NCI-H446 (cell line): ENCODE measurements around the gene ALOX5.
"Not testable (repeated sequence)": the region's sequence is repeated elsewhere in the genome, so short reads cannot be mapped to it uniquely, and the experiment has no call there.

Experiments
- DNase-seq, 2 experiments: peaks; one replicate each; lab custom pipeline; 2025; lab: John Stamatoyannopoulos, UW

ALOX5 gene

GRCh38 chr10:45468079-45468478, 94.1 kb downstream of the ALOX5 start:
- no peak for DNase-seq

- no peak for DNase-seq
These were observed 96.3 kb downstream of the ALOX5 start for GRCh38 chr10:45470098-45471012.

GRCh38 chr10:45471059-45471458, 97.0 kb downstream of the ALOX5 start:
- DNase-seq: no peak

- no peak for DNase-seq
These were observed 97.7 kb downstream of the ALOX5 start for GRCh38 chr10:45471531-45472310.

GRCh38 chr10:45473126-45473525, 99.1 kb downstream of the ALOX5 start:
- DNase-seq: peak in 1 of 2 experiments; percentile 12

- DNase-seq: no peak
These were observed 102.5 kb downstream of the ALOX5 start for GRCh38 chr10:45476559-45476958.

GRCh38 chr10:45480294-45480693, 106.3 kb downstream of the ALOX5 start:
- no peak for DNase-seq

- DNase-seq: not testable (repeated sequence)
These were observed 107.1 kb downstream of the ALOX5 start for GRCh38 chr10:45481100-45481499.

GRCh38 chr10:45483002-45483401, 109.0 kb downstream of the ALOX5 start:
- DNase-seq: no peak

- DNase-seq: no peak
These were observed 113.7 kb downstream of the ALOX5 start for GRCh38 chr10:45487735-45488134.

GRCh38 chr10:45488365-45488764, 114.3 kb downstream of the ALOX5 start:
- DNase-seq: no peak

- DNase-seq: no peak
These were observed 116.3 kb downstream of the ALOX5 start for GRCh38 chr10:45490277-45490676.

- no peak for DNase-seq
These were observed 117.0 kb downstream of the ALOX5 start for GRCh38 chr10:45491061-45491460.
